Panc1 (cell line): ENCODE results near the gene LRRC49. TPM values are rescaled to one million over a fixed set of nuclear protein-coding genes. Genes with fewer than 3 reads are reported as not detected.

ENCODE experiments used
- ATAC-seq: fragments of 200-7000 bp; cut with Tn5 transposase; 2 replicates; pipeline ENCODE4 v1.9.1; 2020; ENCODE audit warnings: mild to moderate bottlenecking, moderate library complexity
- BruUV-seq: library from RNA; stranded (reverse); fragments of 400-500 nt; replicated peaks from 2 replicates; lab custom pipeline; 2021; lab: Mats Ljungman, UMichigan
- CTCF ChIA-PET: fragments of 300-600 bp; sonication (Branson Sonifier 250); formaldehyde crosslinking; loops from one replicate; lab custom pipeline; 2022; ENCODE audit warnings: antibody characterized with exemption; lab: Charles Lee
- POLR2A ChIA-PET: fragments of 300-600 bp; sonication (Branson Sonifier 250); formaldehyde crosslinking; loops from one replicate; lab custom pipeline; 2022; ENCODE audit warnings: antibody characterized with exemption; lab: Charles Lee
- DNase-seq: peaks from one replicate; pipeline ENCODE4 v3.0.0-alpha.2; 2010; ENCODE audit warnings: low read depth, low spot score
- H3K27ac ChIP-seq: 2 replicates; pipeline ENCODE4 v1.5.1; 2011; ENCODE audit warnings: mild to moderate bottlenecking, low read length, inconsistent platforms
- H3K27me3 ChIP-seq: fragments of 200-500 bp; sonication (Bioruptor generic); 2 replicates; pipeline ENCODE4 v1.6.0; 2014; ENCODE audit warnings: low read length, inconsistent platforms; ENCODE audit not compliant: control insufficient read depth, insufficient read depth
- H3K36me3 ChIP-seq: fragments of 200-500 bp; sonication (Bioruptor generic); 2 replicates; pipeline ENCODE4 v1.5.1; 2014; ENCODE audit warnings: inconsistent platforms, mild to moderate bottlenecking, low read length, moderate library complexity; ENCODE audit not compliant: control insufficient read depth, insufficient read depth
- H3K4me1 ChIP-seq: 2 replicates; pipeline ENCODE4 v1.5.1; 2011; ENCODE audit warnings: inconsistent platforms, mild to moderate bottlenecking, low read length, moderate library complexity; ENCODE audit not compliant: control insufficient read depth, insufficient read depth
- H3K4me3 ChIP-seq, 2 experiments: 2 replicates each; pipeline ENCODE4 v1.5.1; 2011 to 2012; ENCODE audit warnings: low read depth in 2 of 2, low read length in 2 of 2, mild to moderate bottlenecking in 2 of 2, inconsistent platforms in 1 of 2, moderate library complexity in 1 of 2
- H3K9me3 ChIP-seq: fragments of 200-500 bp; sonication (Bioruptor generic); 2 replicates; pipeline ENCODE4 v1.5.1; 2014; ENCODE audit warnings: low read depth, mild to moderate bottlenecking, inconsistent platforms, low read length, moderate library complexity; ENCODE audit not compliant: control insufficient read depth, insufficient read depth
- CTCF ChIP-seq: fragments of 450-650 bp; IDR thresholded peaks from 2 replicates; pipeline ENCODE4 v1.5.1; 2017; ENCODE audit warnings: mild to moderate bottlenecking
- POLR2AphosphoS5 ChIP-seq: IDR thresholded peaks from 2 replicates; pipeline ENCODE4 v1.6.1; 2012; ENCODE audit warnings: mild to moderate bottlenecking, low read depth, low read length, moderate library complexity
- REST ChIP-seq, 2 experiments: IDR thresholded peaks; 2 replicates each; pipeline ENCODE4 v1.6.1; 2011 to 2012; ENCODE audit warnings: low read depth in 2 of 2, control low read depth in 1 of 2, low read length in 1 of 2, mild to moderate bottlenecking in 1 of 2, moderate library complexity in 1 of 2; ENCODE audit not compliant: insufficient read depth in 1 of 2
- SIN3A ChIP-seq: IDR thresholded peaks from 2 replicates; pipeline ENCODE4 v1.6.1; 2012; ENCODE audit warnings: low read depth, mild to moderate bottlenecking, low read length, moderate library complexity, borderline replicate concordance; ENCODE audit not compliant: insufficient read depth
- TCF7L2 ChIP-seq: IDR thresholded peaks from 2 replicates; pipeline ENCODE4 v1.6.1; 2011; ENCODE audit warnings: mild to moderate bottlenecking, low read depth, low read length, inconsistent platforms
- in situ Hi-C: cut with HindIII; loops from 2 replicates; pipeline ENCODE4 v1.10.0; 2016; ENCODE audit warnings: low sequenced_read_pairs, low pct_unique_long_range_greater_than_20kb
- intact Hi-C: fragments of 100-400 bp; cut with micrococcal nuclease; formaldehyde crosslinking; loops from one replicate; pipeline ENCODE4 v1.10.0; 2022; ENCODE audit not compliant: unreplicated experiment
- total RNA-seq: library from RNA; stranded (reverse); gene quantifications from one replicate; pipeline ENCODE4 v1.2.1, GENCODE V29; 2021; ENCODE audit not compliant: unreplicated experiment

LRRC49 gene
- total RNA-seq, 1 experiment from 2014 or later, result 8.3 TPM

- no peak overlapping the region for H3K4me3 ChIP-seq
- H3K4me1 ChIP-seq, result peaks cover 9% of the 10 kb centered on the region; the same call in 1 of the 2 replicates
- ATAC-seq (no peak), DNase-seq (no peak)
- ChIA-PET CTCF (no interaction called here), POLR2A (no interaction called here)
- H3K36me3 ChIP-seq, result no peaks in the 10 kb centered on the region
- H3K27me3 ChIP-seq, result no peaks in the 10 kb centered on the region
- no peak overlapping the region for H3K27ac ChIP-seq
- in situ Hi-C loops, result no loop called here
- TF ChIP-seq REST (IDR thresholded peaks at IDR 0.05; ENCODE audit: insufficient read depth in 1 of 2, low read depth in 2 of 2, low read length in 1 of 2) (no peak), POLR2AphosphoS5 (no peak), SIN3A (no peak), CTCF (no peak), TCF7L2 (no peak)
- intact Hi-C loops, result no loop called here
- no TSS peak for BruUV-seq
- peaks cover 5% of the 10 kb centered on the region; the same call in 1 of the 2 replicates for H3K9me3 ChIP-seq
These were observed 15.9 kb upstream of the LRRC49 start for GRCh38 chr15:70876683-70877082.

GRCh38 chr15:70879401-70879800 is 13.2 kb upstream of the LRRC49 start:
- no TSS peak for BruUV-seq
- no peak for ATAC-seq

GRCh38 chr15:70880781-70881180 is 11.8 kb upstream of the LRRC49 start:
- POLR2A ChIA-PET, result interaction anchor here (0.6 kb wide), 1 partner anchor 11 kb away, joined by 3 read pairs; no protein-coding TSS in a partner anchor
- intact Hi-C loops, result no loop called here

More at GRCh38 chr15:70879401-70879800, 13.2 kb upstream of the LRRC49 start:
- Histone ChIP-seq H3K27me3 (no peaks in the 10 kb centered on the region), H3K4me1 (peaks cover 9% of the 10 kb centered on the region; the same call in 1 of the 2 replicates), H3K9me3 (no peaks in the 10 kb centered on the region), H3K27ac (no peak overlapping the region), H3K4me3 (no peak overlapping the region), H3K36me3 (no peaks in the 10 kb centered on the region)
- TF ChIP-seq TCF7L2, result no peak
- TF ChIP-seq SIN3A, result no peak
- ChIA-PET POLR2A (no interaction called here), CTCF (no interaction called here)
- in situ Hi-C loops (no loop called here), intact Hi-C loops (no loop called here)
- DNase-seq, result no peak

More at GRCh38 chr15:70880781-70881180, 11.8 kb upstream of the LRRC49 start:
- H3K4me1 ChIP-seq, result peaks cover 5% of the 10 kb centered on the region; the same call in 1 of the 2 replicates
- TF ChIP-seq CTCF (no peak), REST (IDR thresholded peaks at IDR 0.05; ENCODE audit: insufficient read depth in 1 of 2, low read depth in 2 of 2, low read length in 1 of 2) (no peak), POLR2AphosphoS5 (no peak), SIN3A (no peak), TCF7L2 (no peak)
- H3K36me3 ChIP-seq, result no peaks in the 10 kb centered on the region
- H3K27ac ChIP-seq, result no peak overlapping the region
- no peak overlapping the region for H3K4me3 ChIP-seq
- DNase-seq, result no peak
- in situ Hi-C loops, result no loop called here
- no peaks in the 10 kb centered on the region for H3K27me3 ChIP-seq
- CTCF ChIA-PET, result no interaction called here
- ATAC-seq, result no peak
- no TSS peak for BruUV-seq
- no peaks in the 10 kb centered on the region for H3K9me3 ChIP-seq
